Stimulated activated naive CD8-positive, alpha-beta T cell treated with anti-CD3 and anti-CD28 coated beads, Interleukin-15, amount 100 ng/mL, for 72 hours (primary cell): ENCODE data around the gene SYTL3.
"Not testable (repeated sequence)": the region's sequence is repeated elsewhere in the genome, so short reads cannot be mapped to it uniquely, and the experiment has no call there.

Experiments used
- ATAC-seq: fragments of 150-1000 bp; cut with Tn5 transposase; 2 replicates; pipeline ENCODE4 v1.10.0; 2021; ENCODE audit warnings: mild to moderate bottlenecking, moderate library complexity
- DNase-seq, 2 donors: peaks; one replicate each; pipeline ENCODE4 v3.0.0; 2021 to 2022
- H3K27ac Mint-ChIP-seq, 2 donors: one replicate each; pipeline ENCODE4 v1.8.0; 2022; ENCODE audit warnings: mild to moderate bottlenecking in 2 of 2, mixed read lengths in 2 of 2, moderate library complexity in 2 of 2
- H3K27me3 Mint-ChIP-seq: one replicate; pipeline ENCODE4 v1.8.0; 2022; ENCODE audit warnings: mixed read lengths
- H3K4me1 Mint-ChIP-seq: one replicate; pipeline ENCODE4 v1.8.0; 2022; ENCODE audit warnings: mild to moderate bottlenecking, mixed read lengths
- H3K4me3 Mint-ChIP-seq, 2 donors: one replicate each; pipeline ENCODE4 v1.8.0; 2022; ENCODE audit warnings: mild to moderate bottlenecking in 2 of 2, mixed read lengths in 2 of 2, moderate library complexity in 1 of 2
- H3K9me3 Mint-ChIP-seq, 2 donors: one replicate each; pipeline ENCODE4 v1.8.0; 2022; ENCODE audit warnings: mixed read lengths in 2 of 2

Gene SYTL3, protein sequence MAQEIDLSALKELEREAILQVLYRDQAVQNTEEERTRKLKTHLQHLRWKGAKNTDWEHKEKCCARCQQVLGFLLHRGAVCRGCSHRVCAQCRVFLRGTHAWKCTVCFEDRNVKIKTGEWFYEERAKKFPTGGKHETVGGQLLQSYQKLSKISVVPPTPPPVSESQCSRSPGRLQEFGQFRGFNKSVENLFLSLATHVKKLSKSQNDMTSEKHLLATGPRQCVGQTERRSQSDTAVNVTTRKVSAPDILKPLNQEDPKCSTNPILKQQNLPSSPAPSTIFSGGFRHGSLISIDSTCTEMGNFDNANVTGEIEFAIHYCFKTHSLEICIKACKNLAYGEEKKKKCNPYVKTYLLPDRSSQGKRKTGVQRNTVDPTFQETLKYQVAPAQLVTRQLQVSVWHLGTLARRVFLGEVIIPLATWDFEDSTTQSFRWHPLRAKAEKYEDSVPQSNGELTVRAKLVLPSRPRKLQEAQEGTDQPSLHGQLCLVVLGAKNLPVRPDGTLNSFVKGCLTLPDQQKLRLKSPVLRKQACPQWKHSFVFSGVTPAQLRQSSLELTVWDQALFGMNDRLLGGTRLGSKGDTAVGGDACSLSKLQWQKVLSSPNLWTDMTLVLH

DNA sequence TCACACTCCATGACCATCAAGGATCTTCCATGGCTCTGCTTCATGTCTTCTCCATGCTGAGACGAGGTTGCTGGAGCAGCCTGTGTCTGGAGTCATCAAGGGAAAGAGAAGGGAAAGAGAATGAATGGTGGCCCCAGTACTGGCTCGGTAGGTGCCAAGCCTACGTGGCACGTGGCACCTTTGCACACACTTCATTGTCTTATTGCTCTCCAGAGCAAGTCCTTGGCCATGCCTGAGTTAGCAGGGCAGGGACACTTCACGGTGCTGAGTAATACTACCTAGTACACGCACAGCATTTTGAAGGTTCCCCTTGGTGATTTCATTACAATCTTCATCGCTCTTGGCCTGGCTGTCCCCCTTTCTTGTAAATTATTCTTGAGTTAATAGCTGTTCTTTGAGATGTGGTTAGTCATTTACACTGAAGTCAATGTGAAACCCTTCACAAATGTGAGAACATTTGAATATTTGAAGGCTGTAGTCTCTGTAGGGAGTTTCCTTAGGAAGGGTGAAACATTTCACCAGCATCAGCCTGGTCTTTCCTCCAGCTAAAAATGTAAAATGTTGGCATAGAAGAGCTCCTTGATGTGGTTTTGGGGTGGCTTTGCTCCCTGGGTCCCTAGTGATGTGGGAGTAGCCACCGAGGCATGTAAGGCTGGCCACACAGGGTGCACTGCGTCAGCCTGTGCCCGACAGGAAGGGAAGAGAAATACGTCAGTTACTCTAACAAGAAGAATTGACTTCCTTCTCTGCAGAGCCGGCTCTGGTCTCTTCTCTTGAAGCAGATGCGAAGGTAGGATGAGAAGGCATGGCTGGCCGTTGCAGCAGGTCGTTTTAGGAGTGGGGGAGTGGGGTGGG lies at the start of gene SYTL3:
Gene SYTL3 (plus strand): TSS at position 766 of the 855 bp plus-strand sequence. CDS start 13,215 bp downstream, outside the sequence.
- Mint-ChIP-seq H3K27me3 (no peaks in the 10 kb centered on the region), H3K9me3 (no peaks in the 10 kb centered on the region), H3K27ac (peak within 1 kb of the TSS; percentile 90 to 99), H3K4me3 (peak within 1 kb of the TSS; percentile 87 to 88), H3K4me1 (peaks cover 85% of the 10 kb centered on the region)
- ATAC-seq (peak; percentile 80), DNase-seq (peak; percentile 90 to 97)

DNA sequence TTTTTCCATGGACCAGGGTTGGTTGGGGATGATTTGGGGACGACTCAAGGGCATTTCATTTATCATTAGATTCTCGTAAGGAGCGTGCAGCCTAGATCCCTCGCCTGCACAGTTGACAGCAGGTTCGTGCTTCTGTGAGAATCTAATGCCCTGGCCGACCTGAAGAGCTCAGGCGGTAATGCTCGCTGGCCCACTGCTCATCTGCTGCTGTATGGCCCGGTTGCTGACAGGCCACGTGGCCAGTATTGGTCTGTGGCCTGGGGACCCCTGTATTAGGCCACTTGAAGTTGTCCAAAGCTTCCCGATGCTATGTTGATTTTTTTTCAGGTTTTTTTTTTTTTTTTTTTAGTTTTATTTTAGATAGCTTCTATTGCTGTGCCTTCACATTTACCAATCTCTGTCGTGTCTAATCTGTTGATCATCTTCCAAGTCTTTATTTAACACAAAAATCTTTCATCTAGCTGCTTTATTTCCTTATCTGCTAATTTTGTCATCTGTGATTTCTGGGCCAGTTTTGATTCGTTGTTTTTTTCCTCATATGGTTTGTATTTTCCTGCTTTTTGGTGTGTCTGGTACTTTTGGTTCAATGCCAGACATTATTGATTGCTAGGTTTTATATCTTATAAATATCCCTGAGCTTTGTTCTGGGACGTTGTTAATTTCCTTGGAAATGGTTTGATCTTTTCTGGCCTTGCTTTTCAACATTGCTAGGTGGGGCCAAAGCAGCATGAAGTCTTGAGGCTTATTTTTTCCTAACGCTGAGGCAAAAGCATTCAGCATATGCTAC lies 46.4 kb upstream of the SYTL3 start:
- H3K4me1 Mint-ChIP-seq, result peaks cover 12% of the 10 kb centered on the region
- H3K27me3 Mint-ChIP-seq, result no peaks in the 10 kb centered on the region
- H3K9me3 Mint-ChIP-seq, result no peaks in the 10 kb centered on the region
- DNase-seq (no peak), ATAC-seq (no peak)
- no peak overlapping the region for H3K27ac Mint-ChIP-seq
- no peak overlapping the region for H3K4me3 Mint-ChIP-seq

DNA sequence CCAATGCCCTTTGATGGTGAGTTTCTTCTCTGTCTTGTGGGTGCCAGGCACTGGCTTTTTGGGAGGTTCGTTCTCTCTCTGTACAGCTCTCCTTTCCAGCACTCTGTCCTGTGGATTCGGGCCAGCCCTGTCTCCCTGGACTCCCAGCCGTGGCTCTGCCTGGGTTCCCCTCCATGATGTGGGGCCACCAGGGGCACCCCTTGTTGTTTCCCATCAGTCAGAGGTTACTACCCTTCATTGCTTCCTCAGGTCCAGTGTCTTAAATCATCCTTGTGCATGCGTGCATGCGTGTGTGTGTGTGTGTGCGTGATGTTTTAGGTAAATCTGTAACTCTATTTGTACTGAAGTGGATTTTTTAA lies 45.8 kb upstream of the SYTL3 start:
- ATAC-seq, result no peak
- Mint-ChIP-seq H3K4me3 (no peak overlapping the region), H3K9me3 (no peaks in the 10 kb centered on the region), H3K27me3 (no peaks in the 10 kb centered on the region), H3K27ac (no peak overlapping the region), H3K4me1 (peaks cover 12% of the 10 kb centered on the region)
- DNase-seq, result no peak

DNA sequence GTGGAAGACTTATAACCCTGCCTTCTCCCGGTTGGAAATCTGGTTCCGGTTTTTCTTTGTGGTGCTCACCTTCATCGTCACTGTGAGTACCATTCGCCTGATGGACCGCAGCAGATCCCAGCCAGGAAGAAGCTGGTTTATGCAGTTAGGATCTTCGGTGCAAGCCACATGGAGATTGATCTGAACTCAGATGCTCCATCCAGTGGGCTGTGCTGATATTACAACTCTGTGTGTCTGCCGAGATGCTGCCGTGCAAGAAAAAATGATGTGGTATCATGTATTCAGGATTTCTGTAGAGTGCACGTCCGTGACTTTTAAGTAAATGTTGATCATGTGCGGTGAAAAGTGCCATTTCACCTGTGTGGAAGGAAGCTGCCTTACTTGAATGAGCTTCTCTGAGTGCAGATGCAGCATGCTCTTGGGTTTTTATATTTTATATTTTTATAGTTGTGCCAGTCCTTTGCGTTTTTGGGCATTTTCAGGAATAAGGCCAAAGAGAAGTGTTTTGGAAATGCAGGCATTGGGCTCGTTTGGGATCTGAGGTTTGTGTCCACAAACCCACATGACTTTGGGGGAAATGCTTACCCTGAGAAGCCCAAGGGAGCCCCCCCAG lies 44.5 kb upstream of the SYTL3 start:
- Mint-ChIP-seq H3K4me3 (no peak overlapping the region), H3K4me1 (peaks cover 12% of the 10 kb centered on the region), H3K27ac (peak overlapping the region in 1 of 2 donors; percentile 40), H3K9me3 (no peaks in the 10 kb centered on the region), H3K27me3 (no peaks in the 10 kb centered on the region)
- peak; percentile 55 for ATAC-seq
- peak; percentile 44 to 46 for DNase-seq

DNA sequence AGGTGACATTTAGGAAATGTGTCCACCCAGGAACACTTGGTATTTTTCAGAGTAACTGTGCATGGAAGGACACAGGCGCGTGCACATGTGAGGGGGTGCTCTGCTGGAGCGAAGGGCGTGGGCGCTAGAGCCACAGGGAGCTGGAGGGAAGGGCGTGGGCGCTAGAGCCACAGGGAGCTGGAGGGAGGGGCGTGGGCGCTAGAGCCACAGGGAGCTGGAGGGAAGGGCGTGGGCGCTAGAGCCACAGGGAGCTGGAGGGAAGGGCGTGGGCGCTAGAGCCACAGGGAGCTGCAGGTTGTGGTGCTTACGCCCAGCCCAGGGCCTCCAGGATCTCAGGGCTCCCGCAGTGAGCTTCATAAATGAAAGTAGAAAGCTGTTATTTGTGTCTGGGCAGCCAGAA lies 43.8 kb upstream of the SYTL3 start:
- H3K4me3 Mint-ChIP-seq, H3K27me3 Mint-ChIP-seq, ATAC-seq, DNase-seq, H3K9me3 Mint-ChIP-seq, H3K27ac Mint-ChIP-seq: not testable (repeated sequence)
- peaks cover 12% of the 10 kb centered on the region for H3K4me1 Mint-ChIP-seq

DNA sequence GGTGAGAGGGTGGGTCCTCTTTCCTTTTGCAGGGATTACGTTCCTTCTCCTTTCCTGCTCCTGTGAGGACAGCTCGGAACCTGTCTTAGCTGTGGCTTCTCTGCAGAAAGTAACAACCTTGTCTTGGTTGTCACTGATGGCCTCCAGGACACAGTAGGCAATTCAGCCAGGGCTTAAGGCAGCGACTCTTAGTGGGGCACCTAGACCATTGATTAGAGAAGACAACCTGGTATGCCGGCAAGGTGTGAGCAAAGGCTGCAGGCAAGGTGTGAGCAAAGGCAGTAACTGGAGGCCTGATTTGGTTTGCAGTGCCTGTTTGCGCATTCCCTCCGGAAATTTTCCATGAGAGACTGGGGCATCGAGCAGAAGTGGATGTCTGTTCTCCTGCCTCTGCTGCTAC lies 42.9 kb upstream of the SYTL3 start:
- H3K4me3 Mint-ChIP-seq, result no peak overlapping the region
- no peaks in the 10 kb centered on the region for H3K9me3 Mint-ChIP-seq
- peak overlapping the region in 1 of 2 donors; percentile 55 for H3K27ac Mint-ChIP-seq
- peaks cover 12% of the 10 kb centered on the region for H3K4me1 Mint-ChIP-seq
- no peaks in the 10 kb centered on the region for H3K27me3 Mint-ChIP-seq
- no peak for DNase-seq
- no peak for ATAC-seq

- H3K27ac Mint-ChIP-seq, result no peak overlapping the region
- H3K27me3 Mint-ChIP-seq, result no peaks in the 10 kb centered on the region
Observed at GRCh38 chr6:158607411-158608170, 42.3 kb upstream of the SYTL3 start.

DNA sequence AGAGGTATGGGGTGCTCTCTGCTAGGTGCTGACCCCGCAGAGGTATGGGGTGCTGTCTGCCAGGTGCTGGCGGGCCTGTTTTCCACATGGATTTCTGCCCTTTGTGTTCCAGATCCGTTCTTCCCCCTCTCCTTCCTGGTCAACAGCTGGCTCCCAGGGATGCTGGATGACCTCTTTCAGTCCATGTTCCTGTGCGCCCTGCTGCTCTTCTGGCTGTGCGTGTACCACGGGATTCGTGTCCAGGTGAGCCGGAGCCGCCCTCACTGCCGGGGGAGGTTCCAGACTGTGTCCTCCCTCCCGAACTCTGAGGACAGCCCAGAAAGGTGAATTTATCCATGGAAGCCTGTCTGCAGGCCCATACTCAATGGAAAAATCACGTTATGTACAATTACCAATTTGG lies 41.6 kb upstream of the SYTL3 start:
- Mint-ChIP-seq H3K9me3 (no peaks in the 10 kb centered on the region), H3K4me3 (no peak overlapping the region), H3K27ac (peak overlapping the region in 1 of 2 donors; percentile 34), H3K4me1 (peaks cover 12% of the 10 kb centered on the region), H3K27me3 (no peaks in the 10 kb centered on the region)
- no peak for ATAC-seq
- no peak for DNase-seq

More at GRCh38 chr6:158607411-158608170, 42.3 kb upstream of the SYTL3 start:
- Mint-ChIP-seq H3K4me1 (peaks cover 12% of the 10 kb centered on the region), H3K4me3 (no peak overlapping the region), H3K9me3 (no peaks in the 10 kb centered on the region)
- ATAC-seq (no peak), DNase-seq (no peak)

GRCh38 chr6:158609455-158610155 lies 40.2 kb upstream of the SYTL3 start:
- H3K27ac Mint-ChIP-seq, result peak overlapping the region in 1 of 2 donors; percentile 48
- H3K9me3 Mint-ChIP-seq, result no peaks in the 10 kb centered on the region
- H3K4me3 Mint-ChIP-seq, result no peak overlapping the region
- DNase-seq (no peak), ATAC-seq (no peak)
- peaks cover 6% of the 10 kb centered on the region for H3K4me1 Mint-ChIP-seq
- no peaks in the 10 kb centered on the region for H3K27me3 Mint-ChIP-seq

DNA sequence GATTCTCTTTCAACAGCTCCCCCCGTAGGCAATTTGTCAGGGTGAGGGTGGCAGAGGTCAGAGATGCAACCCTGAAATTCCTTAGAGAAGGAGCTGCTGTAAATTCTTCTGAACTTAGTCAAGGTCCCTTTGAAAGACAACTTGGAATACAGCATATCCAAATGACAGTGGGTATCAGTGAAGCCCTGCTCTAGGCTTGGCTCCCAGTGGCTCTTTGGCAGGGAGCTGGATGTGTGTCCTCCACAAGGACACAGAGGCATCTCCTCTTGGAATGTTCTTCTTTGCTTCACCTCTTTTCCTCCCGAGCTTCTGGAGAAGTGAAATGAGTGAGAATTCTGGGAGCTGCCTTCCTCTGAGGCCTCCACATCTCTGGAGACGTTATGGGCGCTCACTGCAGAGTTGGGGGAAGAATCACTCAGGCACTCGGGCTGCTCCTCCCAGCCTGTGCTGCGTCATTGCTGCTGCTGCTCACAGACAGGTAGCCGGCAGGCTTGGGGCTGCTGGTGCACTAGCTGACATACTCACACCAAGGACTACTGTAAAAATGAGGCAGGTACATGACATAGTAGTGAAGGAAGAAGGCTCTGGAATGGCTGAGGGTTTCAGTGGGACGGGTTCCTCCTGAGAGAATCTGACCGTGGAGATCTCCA lies 39.4 kb upstream of the SYTL3 start:
- Mint-ChIP-seq H3K4me3 (no peak overlapping the region), H3K27me3 (no peaks in the 10 kb centered on the region), H3K4me1 (no peaks in the 10 kb centered on the region), H3K27ac (peak overlapping the region; percentile 33 to 48), H3K9me3 (no peaks in the 10 kb centered on the region)
- ATAC-seq (no peak), DNase-seq (no peak)

DNA sequence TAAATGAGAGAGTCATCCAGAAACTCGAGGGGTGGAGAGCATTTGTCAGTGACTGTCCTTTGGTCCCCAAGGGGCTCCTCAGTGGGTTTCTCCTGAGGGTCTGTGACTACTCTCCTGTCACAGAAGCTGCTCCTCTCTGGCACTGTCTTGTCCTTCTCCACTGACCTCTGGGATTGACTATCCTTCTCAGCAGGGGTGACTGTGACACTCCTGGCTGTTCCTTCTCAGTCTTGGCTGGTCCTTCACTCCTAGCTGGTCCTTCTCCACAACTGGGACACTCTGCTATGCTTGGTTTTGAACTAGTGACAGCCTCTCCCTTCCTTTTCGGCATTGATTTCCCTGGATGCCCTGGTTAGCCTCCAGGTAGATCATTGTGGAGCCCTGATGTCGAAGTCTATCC lies 38.8 kb upstream of the SYTL3 start:
- ATAC-seq (no peak), DNase-seq (no peak)
- Mint-ChIP-seq H3K27ac (peak overlapping the region; percentile 27 to 31), H3K9me3 (no peaks in the 10 kb centered on the region), H3K4me1 (no peaks in the 10 kb centered on the region), H3K27me3 (no peaks in the 10 kb centered on the region), H3K4me3 (no peak overlapping the region)

DNA sequence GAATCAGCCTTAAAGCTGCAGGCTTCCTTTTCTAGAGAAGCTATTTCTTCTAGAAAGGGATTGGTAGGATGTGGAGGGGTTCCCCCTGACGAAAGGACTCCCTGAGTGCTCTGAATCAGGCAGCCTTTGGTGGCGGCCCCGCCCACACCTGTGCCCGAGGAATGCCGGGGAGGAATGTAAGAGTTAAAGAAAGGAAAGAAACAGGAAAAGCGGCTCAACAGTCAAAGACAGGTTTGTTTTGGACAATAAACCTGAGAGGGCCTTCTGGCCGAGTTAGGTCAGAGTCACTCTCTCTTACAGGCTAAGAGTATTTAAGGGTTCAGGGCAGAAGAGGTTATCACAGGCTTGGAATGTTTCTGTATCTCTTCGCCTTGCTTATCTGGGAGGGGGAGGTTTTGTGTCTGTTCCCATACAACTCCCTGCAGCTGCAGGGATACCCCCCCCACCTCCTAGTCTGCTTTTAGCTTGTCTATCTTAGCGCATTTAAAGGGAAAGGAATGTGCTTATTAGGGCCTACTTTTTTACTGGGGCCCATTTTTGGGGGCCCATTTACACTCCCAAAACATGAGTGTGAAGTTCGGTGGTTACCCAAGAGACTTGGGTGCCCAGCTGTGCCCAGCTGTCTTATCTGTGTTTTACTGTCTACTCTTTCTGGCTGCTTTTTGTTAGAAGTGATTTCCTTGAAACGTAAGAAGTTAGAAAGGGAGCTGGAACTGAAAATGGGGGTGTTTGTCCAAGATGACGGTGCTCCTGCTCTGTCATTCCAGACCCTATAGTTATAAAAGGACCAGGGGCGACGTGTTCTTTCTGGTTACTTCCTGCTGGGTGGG lies 38.1 kb upstream of the SYTL3 start:
- Mint-ChIP-seq H3K27ac (peak overlapping the region in 1 of 2 donors; percentile 31), H3K4me1 (no peaks in the 10 kb centered on the region), H3K4me3 (no peak overlapping the region), H3K27me3 (no peaks in the 10 kb centered on the region), H3K9me3 (no peaks in the 10 kb centered on the region)
- no peak for ATAC-seq
- DNase-seq, result no peak

GRCh38 chr6:158614606-158615005 lies 35.2 kb upstream of the SYTL3 start:
- not testable (repeated sequence) for H3K27ac Mint-ChIP-seq, H3K9me3 Mint-ChIP-seq, H3K27me3 Mint-ChIP-seq, H3K4me3 Mint-ChIP-seq, H3K4me1 Mint-ChIP-seq, DNase-seq, ATAC-seq
